DOHH2 (cell line): ENCODE data around the gene ZNF230.

Source experiments
- H3F3A ChIP-seq: fragments of 200-600 bp; sonication (generic), shearing (Covaris generic); 2 replicates; pipeline ENCODE4 v1.6.0; 2016; ENCODE audit warnings: antibody characterized with exemption, mild to moderate bottlenecking; ENCODE audit not compliant: control insufficient read depth, insufficient read depth
- H3K27ac ChIP-seq: fragments of 200-600 bp; sonication (generic); 2 replicates; pipeline ENCODE4 v1.5.1; 2014; ENCODE audit warnings: low read depth, mild to moderate bottlenecking, low read length, moderate library complexity
- H3K27me3 ChIP-seq: fragments of 200-600 bp; sonication (generic); 2 replicates; pipeline ENCODE4 v1.6.1; 2014; ENCODE audit warnings: mild to moderate bottlenecking, low read length, mixed read lengths; ENCODE audit not compliant: control insufficient read depth
- H3K36me3 ChIP-seq: fragments of 200-600 bp; sonication (generic); 2 replicates; pipeline ENCODE4 v1.6.1; 2014; ENCODE audit warnings: mild to moderate bottlenecking, low read length, moderate library complexity, mixed read lengths; ENCODE audit not compliant: control insufficient read depth
- H3K4me1 ChIP-seq: fragments of 200-600 bp; sonication (generic); 2 replicates; pipeline ENCODE4 v1.6.1; 2014; ENCODE audit warnings: mild to moderate bottlenecking, low read length, mixed read lengths; ENCODE audit not compliant: control insufficient read depth
- H3K4me2 ChIP-seq: fragments of 200-600 bp; sonication (generic); 2 replicates; pipeline ENCODE4 v1.6.0; 2014; ENCODE audit warnings: mild to moderate bottlenecking, low read length, moderate library complexity
- H3K4me3 ChIP-seq: fragments of 200-600 bp; sonication (generic); 2 replicates; pipeline ENCODE4 v1.5.1; 2014; ENCODE audit warnings: mild to moderate bottlenecking, low read length, mixed read lengths
- H3K79me2 ChIP-seq: fragments of 200-600 bp; sonication (generic); 2 replicates; pipeline ENCODE4 v1.6.1; 2014; ENCODE audit warnings: mild to moderate bottlenecking, low read length, mixed read lengths; ENCODE audit not compliant: control insufficient read depth
- H3K9me2 ChIP-seq: fragments of 200-600 bp; sonication (generic); replicated peaks from 2 replicates; pipeline ENCODE4 v1.6.1; 2014; ENCODE audit warnings: mild to moderate bottlenecking, low read length, mixed read lengths; ENCODE audit not compliant: control insufficient read depth
- H3K9me3 ChIP-seq: fragments of 200-600 bp; sonication (generic); 2 replicates; pipeline ENCODE4 v1.6.1; 2014; ENCODE audit warnings: antibody characterized with exemption, low read length, mixed read lengths; ENCODE audit not compliant: control insufficient read depth, insufficient read depth
- H4K20me1 ChIP-seq: fragments of 200-600 bp; sonication (generic); 2 replicates; pipeline ENCODE4 v1.6.0; 2014; ENCODE audit warnings: low read depth, mild to moderate bottlenecking, antibody characterized with exemption, low read length, moderate library complexity; ENCODE audit not compliant: control insufficient read depth, insufficient read depth
- EZH2phosphoT487 ChIP-seq: fragments of 200-600 bp; sonication (generic); IDR thresholded peaks from 2 replicates; pipeline ENCODE4 v1.6.1; 2017; ENCODE audit warnings: borderline replicate concordance, mild to moderate bottlenecking, antibody characterized with exemption, low read length, moderate library complexity, mixed read lengths
- TF ChIP-seq, protein P1 (sequence below): fragments of 200-600 bp; sonication (generic); IDR thresholded peaks from one replicate; pipeline ENCODE4 v1.5.1; 2014; ENCODE audit warnings: antibody characterized with exemption, mild to moderate bottlenecking, low read depth, low read length; ENCODE audit not compliant: poor library complexity, severe bottlenecking

Gene ZNF230

DNA sequence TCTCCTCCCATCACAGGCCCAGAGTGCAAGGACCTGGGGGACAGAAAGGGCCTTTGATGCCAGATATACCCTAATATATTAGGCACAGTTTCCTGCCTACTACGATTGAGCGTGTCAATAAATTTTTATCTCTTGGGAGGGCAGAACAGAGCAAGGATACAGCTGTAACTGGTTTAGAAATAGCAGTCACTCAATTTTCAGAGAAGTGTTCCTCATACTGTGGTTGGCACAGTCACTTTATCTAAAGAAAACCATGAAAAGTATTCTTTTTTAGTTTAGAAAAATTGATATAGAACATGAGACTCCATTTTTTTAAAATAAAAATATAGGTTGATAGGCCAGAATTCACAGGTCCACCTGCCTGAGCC lies 19.2 kb upstream of the ZNF230 start:
- Histone ChIP-seq H3K27me3 (no peaks in the 10 kb centered on the region), H3K36me3 (no peaks in the 10 kb centered on the region), H3K4me3 (no peak overlapping the region; the same call in 1 of the 2 replicates), H4K20me1 (no peaks in the 10 kb centered on the region), H3K79me2 (no peaks in the 10 kb centered on the region), H3K9me2 (no peaks in the 10 kb centered on the region), H3K9me3 (0 out of 2 replicates have a peak, but pooled peaks cover 3% of the 10 kb centered on the region), H3K27ac (no peak overlapping the region), H3K4me1 (no peaks in the 10 kb centered on the region; the same call in 1 of the 2 replicates), H3K4me2 (peak overlapping the region; percentile 55), H3F3A (no peaks in the 10 kb centered on the region)
- TF ChIP-seq, protein P1, sequence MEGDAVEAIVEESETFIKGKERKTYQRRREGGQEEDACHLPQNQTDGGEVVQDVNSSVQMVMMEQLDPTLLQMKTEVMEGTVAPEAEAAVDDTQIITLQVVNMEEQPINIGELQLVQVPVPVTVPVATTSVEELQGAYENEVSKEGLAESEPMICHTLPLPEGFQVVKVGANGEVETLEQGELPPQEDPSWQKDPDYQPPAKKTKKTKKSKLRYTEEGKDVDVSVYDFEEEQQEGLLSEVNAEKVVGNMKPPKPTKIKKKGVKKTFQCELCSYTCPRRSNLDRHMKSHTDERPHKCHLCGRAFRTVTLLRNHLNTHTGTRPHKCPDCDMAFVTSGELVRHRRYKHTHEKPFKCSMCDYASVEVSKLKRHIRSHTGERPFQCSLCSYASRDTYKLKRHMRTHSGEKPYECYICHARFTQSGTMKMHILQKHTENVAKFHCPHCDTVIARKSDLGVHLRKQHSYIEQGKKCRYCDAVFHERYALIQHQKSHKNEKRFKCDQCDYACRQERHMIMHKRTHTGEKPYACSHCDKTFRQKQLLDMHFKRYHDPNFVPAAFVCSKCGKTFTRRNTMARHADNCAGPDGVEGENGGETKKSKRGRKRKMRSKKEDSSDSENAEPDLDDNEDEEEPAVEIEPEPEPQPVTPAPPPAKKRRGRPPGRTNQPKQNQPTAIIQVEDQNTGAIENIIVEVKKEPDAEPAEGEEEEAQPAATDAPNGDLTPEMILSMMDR, result no peak
- TF ChIP-seq EZH2phosphoT487, result no peak

DNA sequence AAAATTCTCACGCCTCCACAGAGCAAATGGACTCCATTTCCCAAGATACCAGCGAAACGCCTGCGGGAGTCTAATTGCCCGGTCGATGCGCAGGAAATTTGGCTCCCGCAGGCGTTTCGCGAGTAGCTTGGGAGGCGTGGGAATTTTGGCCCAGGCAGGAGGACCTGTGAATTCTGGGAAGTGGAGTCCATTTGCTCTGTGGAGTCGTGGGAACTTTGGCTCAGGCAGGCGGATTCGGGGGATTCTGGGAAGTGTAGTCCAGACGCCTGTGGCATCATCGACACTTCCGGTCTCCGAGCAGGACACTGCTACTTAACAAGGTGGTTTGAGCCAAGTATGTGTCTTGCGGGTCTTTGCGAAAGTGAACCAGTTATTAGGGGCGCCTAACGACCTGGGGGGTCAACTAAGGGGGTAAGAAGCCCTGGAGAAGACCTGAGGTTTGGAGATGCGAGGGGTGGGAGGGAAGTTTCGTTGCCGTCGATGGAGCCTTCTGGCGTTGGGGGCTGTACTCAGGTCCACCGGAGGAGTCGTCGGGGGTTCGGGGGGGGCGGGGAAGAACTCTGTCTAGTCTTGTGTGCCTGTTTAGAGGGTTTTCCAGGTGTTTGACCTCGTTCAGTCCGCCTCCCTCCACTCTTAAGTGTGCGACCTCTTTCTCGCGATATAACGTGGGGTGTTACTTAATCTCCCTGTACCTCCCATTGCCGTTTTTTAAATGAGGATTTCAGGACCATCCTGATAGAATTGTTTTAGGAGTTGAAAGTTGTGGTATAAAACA lies 18.7 kb upstream of the ZNF230 start, which contains the start of gene ZNF155:
ZNF155 (plus strand) TSS at position 277 of the 775 bp plus-strand sequence. CDS start 4,356 bp downstream, outside the sequence.
- Histone ChIP-seq H4K20me1 (no peaks in the 10 kb centered on the region), H3K4me2 (peak within 1 kb of the TSS; percentile 55), H3K9me3 (0 out of 2 replicates have a peak, but pooled peaks cover 3% of the 10 kb centered on the region), H3F3A (no peaks in the 10 kb centered on the region), H3K79me2 (no peaks in the 10 kb centered on the region), H3K27ac (no peak within 1 kb of the TSS), H3K36me3 (no peaks in the 10 kb centered on the region), H3K27me3 (no peaks in the 10 kb centered on the region), H3K4me1 (no peaks in the 10 kb centered on the region; the same call in 1 of the 2 replicates), H3K9me2 (no peaks in the 10 kb centered on the region), H3K4me3 (peak within 1 kb of the TSS; percentile 56)
- TF ChIP-seq, protein P1, result no peak
- TF ChIP-seq EZH2phosphoT487, result no peak

DNA sequence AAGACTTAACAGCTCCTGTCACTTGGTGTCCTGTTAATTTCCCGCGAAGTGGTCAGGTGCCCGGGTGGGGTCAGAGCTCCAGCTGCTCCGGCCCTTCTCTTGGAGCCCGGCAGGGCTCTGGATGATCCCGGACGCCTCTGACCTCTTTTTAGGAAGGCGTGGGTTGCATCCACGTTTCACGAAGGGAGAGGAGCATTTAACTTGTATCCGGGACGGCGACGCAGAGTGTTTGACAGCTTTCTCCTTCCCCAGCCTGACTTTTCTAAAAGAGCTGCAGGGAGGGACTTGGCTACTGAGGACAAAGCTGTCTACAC lies 18.1 kb upstream of the ZNF230 start:
- 0 out of 2 replicates have a peak, but pooled peaks cover 3% of the 10 kb centered on the region for H3K9me3 ChIP-seq
- TF ChIP-seq, protein P1, result no peak
- TF ChIP-seq EZH2phosphoT487, result no peak
- no peaks in the 10 kb centered on the region for H4K20me1 ChIP-seq
- no peaks in the 10 kb centered on the region; the same call in 1 of the 2 replicates for H3K4me1 ChIP-seq
- H3K4me3 ChIP-seq, result no peak overlapping the region
- H3K27me3 ChIP-seq, result no peaks in the 10 kb centered on the region
- no peaks in the 10 kb centered on the region for H3F3A ChIP-seq
- H3K9me2 ChIP-seq, result no peaks in the 10 kb centered on the region
- H3K36me3 ChIP-seq, result no peaks in the 10 kb centered on the region
- no peaks in the 10 kb centered on the region for H3K79me2 ChIP-seq
- H3K4me2 ChIP-seq, result no peak overlapping the region
- no peak overlapping the region for H3K27ac ChIP-seq
